ENCODE data around the gene ADGRV1. TPM values are rescaled to one million over a fixed set of nuclear protein-coding genes. Genes with fewer than 3 reads are reported as not detected.

ADGRV1 gene
- total RNA-seq, 1 donor from 2014 or later: 10.0 TPM

DNA sequence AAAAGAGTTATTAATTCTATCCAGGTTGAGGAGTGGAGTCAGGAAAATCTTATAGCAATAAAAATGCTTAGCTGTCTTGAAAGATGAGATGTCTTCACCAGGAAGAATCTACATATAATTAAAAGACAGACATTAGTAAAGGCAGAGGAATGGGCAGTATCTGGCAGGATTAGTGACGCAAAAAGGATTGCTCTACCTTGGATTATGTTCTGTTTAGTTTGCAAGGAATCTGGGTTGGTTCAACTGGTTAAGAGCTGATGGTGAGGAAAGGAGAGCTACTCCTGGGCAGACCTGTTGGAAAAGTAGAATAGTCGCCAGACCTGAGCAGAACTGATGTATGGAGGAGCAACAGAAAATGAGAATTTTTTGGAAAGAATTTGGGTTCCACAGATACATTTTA lies 318.5 kb downstream of the ADGRV1 start:
- no peaks in the 10 kb centered on the region for H3K9me3 Mint-ChIP-seq (ENCODE audit: unreplicated experiment)
- no peaks in the 10 kb centered on the region for H3K4me1 ChIP-seq (ENCODE audit: insufficient read depth, low read length)
- no peaks in the 10 kb centered on the region for H3K36me3 Mint-ChIP-seq (ENCODE audit: low read depth, unreplicated experiment)
- H3K79me2 ChIP-seq (ENCODE audit: insufficient read depth, low read length): no peaks in the 10 kb centered on the region
- DNase-seq (ENCODE audit: low read depth) (no peak), FAIRE-seq (no peak)
- TF ChIP-seq EZH2 (IDR thresholded peaks at IDR 0.05; ENCODE audit: insufficient read depth, low read length) (no peak), CTCF (IDR thresholded peaks at IDR 0.05; ENCODE audit: insufficient read depth, low read depth, low read length) (no peak)
- H3K4me1 Mint-ChIP-seq (ENCODE audit: low read depth, unreplicated experiment): peaks cover 9% of the 10 kb centered on the region
- H3K27me3 Mint-ChIP-seq (ENCODE audit: low read depth, unreplicated experiment): no peaks in the 10 kb centered on the region
- no peak overlapping the region for H3K4me3 Mint-ChIP-seq (ENCODE audit: unreplicated experiment)
- H3K9me3 ChIP-seq (ENCODE audit: insufficient read depth, low read depth, low read length): no peaks in the 10 kb centered on the region
- no peaks in the 10 kb centered on the region for H4K20me1 ChIP-seq (ENCODE audit: insufficient read depth, low read length)
- no peak overlapping the region for H3K4me3 ChIP-seq (ENCODE audit: insufficient read depth, low read depth, low read length)
- H3K4me2 ChIP-seq (ENCODE audit: low read length): no peak overlapping the region
- H3K27ac ChIP-seq (ENCODE audit: low read depth, low read length): no peak overlapping the region
- H3K9ac ChIP-seq (ENCODE audit: low read length): no peak overlapping the region
- no peak overlapping the region for H3K27ac Mint-ChIP-seq (ENCODE audit: unreplicated experiment)
- no peaks in the 10 kb centered on the region for H3K27me3 ChIP-seq (ENCODE audit: insufficient read depth, low read length)
- H2AFZ ChIP-seq (ENCODE audit: low read depth, low read length): no peak overlapping the region
- H3K36me3 ChIP-seq (ENCODE audit: insufficient read depth, low read length): no peaks in the 10 kb centered on the region

DNA sequence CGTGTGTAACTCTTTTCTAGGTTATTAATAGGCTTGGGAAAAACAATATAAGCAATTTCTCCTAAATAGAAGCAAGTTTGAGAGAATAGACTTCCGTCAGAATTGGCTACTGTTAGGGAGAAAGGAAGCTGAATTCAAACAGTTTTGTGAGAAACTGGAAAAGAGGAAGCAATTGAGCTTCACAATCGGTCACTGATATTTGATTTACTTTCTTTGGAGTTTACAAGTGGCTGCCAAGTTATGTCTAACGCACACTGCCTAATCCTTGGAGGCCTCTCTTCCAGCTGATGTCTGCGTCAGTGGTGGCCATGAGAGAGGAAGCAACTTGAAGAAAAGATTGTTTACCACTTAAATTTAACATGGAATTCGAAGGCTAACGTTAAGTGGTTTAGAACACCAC lies 319.5 kb downstream of the ADGRV1 start:
- Histone ChIP-seq H4K20me1 (ENCODE audit: insufficient read depth, low read length) (no peaks in the 10 kb centered on the region), H3K9me3 (ENCODE audit: insufficient read depth, low read depth, low read length) (no peaks in the 10 kb centered on the region), H3K36me3 (ENCODE audit: insufficient read depth, low read length) (no peaks in the 10 kb centered on the region), H3K79me2 (ENCODE audit: insufficient read depth, low read length) (no peaks in the 10 kb centered on the region), H3K4me3 (ENCODE audit: insufficient read depth, low read depth, low read length) (no peak overlapping the region), H3K9ac (ENCODE audit: low read length) (no peak overlapping the region), H3K27me3 (ENCODE audit: insufficient read depth, low read length) (no peaks in the 10 kb centered on the region), H3K4me2 (ENCODE audit: low read length) (no peak overlapping the region), H2AFZ (ENCODE audit: low read depth, low read length) (no peak overlapping the region), H3K4me1 (ENCODE audit: insufficient read depth, low read length) (no peaks in the 10 kb centered on the region), H3K27ac (ENCODE audit: low read depth, low read length) (no peak overlapping the region)
- Mint-ChIP-seq H3K27ac (ENCODE audit: unreplicated experiment) (no peak overlapping the region), H3K9me3 (ENCODE audit: unreplicated experiment) (no peaks in the 10 kb centered on the region), H3K4me1 (ENCODE audit: low read depth, unreplicated experiment) (peaks cover 9% of the 10 kb centered on the region), H3K27me3 (ENCODE audit: low read depth, unreplicated experiment) (no peaks in the 10 kb centered on the region), H3K36me3 (ENCODE audit: low read depth, unreplicated experiment) (no peaks in the 10 kb centered on the region), H3K4me3 (ENCODE audit: unreplicated experiment) (no peak overlapping the region)
- no peak for DNase-seq (ENCODE audit: low read depth)
- no peak for FAIRE-seq
- TF ChIP-seq CTCF (IDR thresholded peaks at IDR 0.05; ENCODE audit: insufficient read depth, low read depth, low read length): no peak
- TF ChIP-seq EZH2 (IDR thresholded peaks at IDR 0.05; ENCODE audit: insufficient read depth, low read length): no peak

- H3K27me3 ChIP-seq (ENCODE audit: insufficient read depth, low read length): no peaks in the 10 kb centered on the region
- no peak overlapping the region for H3K4me3 ChIP-seq (ENCODE audit: insufficient read depth, low read depth, low read length)
- H3K9me3 Mint-ChIP-seq (ENCODE audit: unreplicated experiment): no peaks in the 10 kb centered on the region
- H4K20me1 ChIP-seq (ENCODE audit: insufficient read depth, low read length): no peaks in the 10 kb centered on the region
- no peak overlapping the region for H2AFZ ChIP-seq (ENCODE audit: low read depth, low read length)
- H3K36me3 Mint-ChIP-seq (ENCODE audit: low read depth, unreplicated experiment): no peaks in the 10 kb centered on the region
- no peak overlapping the region for H3K4me3 Mint-ChIP-seq (ENCODE audit: unreplicated experiment)
- H3K27ac Mint-ChIP-seq (ENCODE audit: unreplicated experiment): no peak overlapping the region
- H3K4me1 Mint-ChIP-seq (ENCODE audit: low read depth, unreplicated experiment): peaks cover 9% of the 10 kb centered on the region
- H3K79me2 ChIP-seq (ENCODE audit: insufficient read depth, low read length): no peaks in the 10 kb centered on the region
- H3K4me1 ChIP-seq (ENCODE audit: insufficient read depth, low read length): no peaks in the 10 kb centered on the region
- no peaks in the 10 kb centered on the region for H3K36me3 ChIP-seq (ENCODE audit: insufficient read depth, low read length)
- H3K4me2 ChIP-seq (ENCODE audit: low read length): no peak overlapping the region
- no peaks in the 10 kb centered on the region for H3K27me3 Mint-ChIP-seq (ENCODE audit: low read depth, unreplicated experiment)
- H3K9ac ChIP-seq (ENCODE audit: low read length): no peak overlapping the region
- FAIRE-seq (no peak), DNase-seq (ENCODE audit: low read depth) (peak; percentile 71)
- no peak overlapping the region for H3K27ac ChIP-seq (ENCODE audit: low read depth, low read length)
- no peaks in the 10 kb centered on the region for H3K9me3 ChIP-seq (ENCODE audit: insufficient read depth, low read depth, low read length)
- TF ChIP-seq EZH2 (IDR thresholded peaks at IDR 0.05; ENCODE audit: insufficient read depth, low read length): no peak
- TF ChIP-seq CTCF (IDR thresholded peaks at IDR 0.05; ENCODE audit: insufficient read depth, low read depth, low read length): no peak
Observed at GRCh38 chr5:90878549-90879196, 320.1 kb downstream of the ADGRV1 start.
